ENCODE data around the gene POR.
"Not testable (repeated sequence)": the region's sequence is repeated elsewhere in the genome, so short reads cannot be mapped to it uniquely, and the experiment has no call there.

POR gene

GRCh38 chr7:75914655-75915415 is at the start of gene POR:
Gene POR (plus strand): TSS chr7:75915155. CDS start chr7:75954002, 38,847 bp downstream.
- FAIRE-seq = no peak

- FAIRE-seq = no peak
Observed at GRCh38 chr7:75866114-75866488, 48.9 kb upstream of the POR start.

GRCh38 chr7:75866489-75867389 is 48.2 kb upstream of the POR start:
- no peak for FAIRE-seq

GRCh38 chr7:75867390-75867717 is 47.6 kb upstream of the POR start:
- FAIRE-seq = no peak

GRCh38 chr7:75868153-75868552 is 46.8 kb upstream of the POR start:
- FAIRE-seq = no peak

GRCh38 chr7:75869776-75870379 is 45.1 kb upstream of the POR start:
- FAIRE-seq = no peak

GRCh38 chr7:75870557-75871161 is 44.3 kb upstream of the POR start:
- no peak for FAIRE-seq

GRCh38 chr7:75872073-75872782 is 42.7 kb upstream of the POR start:
- no peak for FAIRE-seq

- FAIRE-seq = not testable (repeated sequence)
Observed at GRCh38 chr7:75874180-75874579, 40.8 kb upstream of the POR start.

GRCh38 chr7:75875113-75876080 is 39.6 kb upstream of the POR start:
- no peak for FAIRE-seq

- no peak for FAIRE-seq
Observed at GRCh38 chr7:75876126-75876881, 38.7 kb upstream of the POR start.

- no peak for FAIRE-seq
Observed at GRCh38 chr7:75878312-75878768, 36.6 kb upstream of the POR start.

- FAIRE-seq = no peak
Observed at GRCh38 chr7:75878769-75879611, 36.0 kb upstream of the POR start, which contains the start of gene RHBDD2. Gene RHBDD2 (plus strand): TSS chr7:75879034. CDS start chr7:75879083, 49 bp downstream.

GRCh38 chr7:75879771-75880184 is 35.2 kb upstream of the POR start:
- no peak for FAIRE-seq

- FAIRE-seq = no peak
Observed at GRCh38 chr7:75880242-75880641, 34.7 kb upstream of the POR start.

- FAIRE-seq = no peak
Observed at GRCh38 chr7:75881436-75882095, 33.4 kb upstream of the POR start.

- FAIRE-seq = not testable (repeated sequence)
Observed at GRCh38 chr7:75883265-75883824, 31.6 kb upstream of the POR start.

- FAIRE-seq = no peak
Observed at GRCh38 chr7:75884476-75884875, 30.5 kb upstream of the POR start.
